Keratinocyte (primary cell): ENCODE measurements around the gene CFP. TPM values are rescaled to one million over a fixed set of nuclear protein-coding genes. Genes with fewer than 3 reads are reported as not detected.

Source experiments
- DNase-seq: peaks from one replicate; pipeline ENCODE4 v3.0.0-alpha.2; 2011; ENCODE audit warnings: low read depth, missing footprints, low spot score
- FAIRE-seq: peaks from 2 replicates; lab custom pipeline; 2011; peaks lifted over from hg19 to GRCh38; lab: Jason Lieb, UNC
- H2AFZ ChIP-seq: 2 replicates; pipeline ENCODE4 v1.6.0; 2012; ENCODE audit warnings: low read length, control low read depth, inconsistent platforms; ENCODE audit not compliant: control insufficient read depth
- H3K27ac ChIP-seq: 2 replicates; pipeline ENCODE4 v1.5.1; 2011; ENCODE audit warnings: low read length; ENCODE audit not compliant: control insufficient read depth, insufficient read depth
- H3K27me3 ChIP-seq: 3 replicates; pipeline ENCODE4 v1.6.0; 2011; ENCODE audit warnings: low read length; ENCODE audit not compliant: control insufficient read depth, insufficient read depth; ENCODE audit errors: extremely low read depth
- H3K36me3 ChIP-seq, 2 experiments: 2 replicates in 1 of 2; 3 replicates in 1 of 2; pipeline ENCODE4 v1.5.1; 2011; ENCODE audit warnings: low read length in 2 of 2, mild to moderate bottlenecking in 1 of 2; ENCODE audit not compliant: control insufficient read depth in 2 of 2, insufficient read depth in 2 of 2; ENCODE audit errors: extremely low read depth in 1 of 2
- H3K4me1 ChIP-seq: 3 replicates; pipeline ENCODE4 v1.5.1; 2011; ENCODE audit warnings: low read length; ENCODE audit not compliant: control insufficient read depth, insufficient read depth; ENCODE audit errors: extremely low read depth
- H3K4me2 ChIP-seq: 3 replicates; pipeline ENCODE4 v1.6.0; 2011; ENCODE audit warnings: low read depth, low read length; ENCODE audit not compliant: control insufficient read depth, insufficient read depth; ENCODE audit errors: extremely low read depth
- H3K4me3 ChIP-seq, 3 experiments: fragments of 200-600 bp in 1 of 3; sonication (generic) in 1 of 3; 2 replicates in 2 of 3; 3 replicates in 1 of 3; pipeline ENCODE4 v1.5.1; 2011 to 2016; ENCODE audit warnings: low read length in 3 of 3, mild to moderate bottlenecking in 3 of 3, control low read depth in 2 of 3, inconsistent platforms in 1 of 3, low read depth in 1 of 3, mixed read lengths in 1 of 3, mixed run types in 1 of 3, moderate library complexity in 1 of 3; ENCODE audit not compliant: control insufficient read depth in 2 of 3, insufficient read depth in 2 of 3; ENCODE audit errors: extremely low read depth in 1 of 3
- H3K79me2 ChIP-seq: 2 replicates; pipeline ENCODE4 v1.6.0; 2012; ENCODE audit warnings: low read length; ENCODE audit not compliant: control insufficient read depth, insufficient read depth
- H3K9ac ChIP-seq: 3 replicates; pipeline ENCODE4 v1.6.0; 2011; ENCODE audit warnings: low read length; ENCODE audit not compliant: control insufficient read depth, insufficient read depth; ENCODE audit errors: extremely low read depth
- H3K9me1 ChIP-seq: 3 replicates; pipeline ENCODE4 v1.6.0; 2011; ENCODE audit warnings: low read length; ENCODE audit not compliant: control insufficient read depth, insufficient read depth; ENCODE audit errors: extremely low read depth
- H3K9me3 ChIP-seq: 2 replicates; pipeline ENCODE4 v1.5.1; 2012; ENCODE audit warnings: low read depth, low read length; ENCODE audit not compliant: control insufficient read depth
- H4K20me1 ChIP-seq: 3 replicates; pipeline ENCODE4 v1.6.0; 2011; ENCODE audit warnings: low read length; ENCODE audit not compliant: control insufficient read depth, insufficient read depth; ENCODE audit errors: extremely low read depth
- EZH2 ChIP-seq: IDR thresholded peaks from one replicate; pipeline ENCODE4 v1.6.1; 2012; ENCODE audit warnings: inconsistent platforms, mild to moderate bottlenecking, low read length, moderate library complexity
- dilution Hi-C: fragments of 300-500 bp; cut with MboI; formaldehyde crosslinking; loops from one replicate; pipeline ENCODE4 v1.7.0; 2020; ENCODE audit warnings: low sequenced_read_pairs; ENCODE audit not compliant: extremely low pct_ligation_motif_present
- polyA plus RNA-seq, 5 experiments: library from polyadenylated mRNA; depleted of rRNA in 3 of 5; stranded (reverse) in 3 of 5; stranded (forward) in 1 of 5; unstranded in 1 of 5; fragments of >200 nt; gene quantifications; 1 replicate in 1 of 5; 2 replicates in 3 of 5; 3 replicates in 1 of 5; pipeline versions ENCODE4 v1.2.1 to v1.2.3, GENCODE V29; 2011 to 2012; ENCODE audit warnings: missing spikeins in 2 of 5, low read depth in 1 of 5, low replicate concordance in 1 of 5
- TF ChIP-seq, protein P1 (sequence below), 3 experiments: IDR thresholded peaks in 1 of 3; conservative IDR thresholded peaks in 1 of 3; optimal IDR thresholded peaks in 1 of 3; 2 replicates in 2 of 3; 3 replicates in 1 of 3; pipeline versions ENCODE3 to v1.5.1; 2011; ENCODE audit warnings: low read length in 3 of 3, mild to moderate bottlenecking in 3 of 3, moderate library complexity in 2 of 3, control low read depth in 1 of 3, inconsistent platforms in 1 of 3; ENCODE audit not compliant: insufficient read depth in 2 of 3; ENCODE audit errors: extremely low read depth in 1 of 3

Gene CFP
- polyA plus RNA-seq, 1 donor (not counting 4 experiments of a cell fraction or from before 2014, with no cell fraction given) = 0.04 TPM

DNA sequence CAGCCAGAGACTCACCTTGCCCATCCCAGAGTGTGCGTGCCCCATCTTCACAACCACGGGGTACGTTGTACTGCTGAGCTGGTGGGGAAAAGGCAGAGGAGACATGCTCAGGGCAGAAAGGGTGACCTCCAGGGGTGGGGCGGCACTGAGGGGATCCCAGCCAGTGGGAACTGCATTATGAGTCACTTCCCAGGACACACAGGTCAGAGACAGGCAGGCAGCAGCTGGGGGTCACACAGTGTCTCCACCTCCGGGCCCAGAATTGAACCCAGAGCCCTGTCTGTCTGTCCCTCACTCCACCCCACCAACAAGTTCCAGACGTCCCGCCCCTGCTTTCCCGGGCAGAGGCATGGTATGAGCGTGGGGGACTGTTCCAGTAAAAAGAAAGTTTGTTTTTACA is 52.3 kb downstream of the CFP start:
- Histone ChIP-seq H3K36me3 (no peaks in the 10 kb centered on the region), H3K9ac (no peak overlapping the region), H3K4me3 (no peak overlapping the region), H3K4me2 (no peak overlapping the region), H3K9me1 (no peaks in the 10 kb centered on the region), H3K4me1 (peaks cover 15% of the 10 kb centered on the region), H3K27me3 (no peaks in the 10 kb centered on the region), H4K20me1 (no peaks in the 10 kb centered on the region), H3K9me3 (no peaks in the 10 kb centered on the region), H2AFZ (no peak overlapping the region), H3K79me2 (no peaks in the 10 kb centered on the region), H3K27ac (no peak overlapping the region)
- DNase-seq (no peak), FAIRE-seq (no peak)
- dilution Hi-C loops = no loop called here
- no peak for TF ChIP-seq EZH2
- TF ChIP-seq, protein P1, sequence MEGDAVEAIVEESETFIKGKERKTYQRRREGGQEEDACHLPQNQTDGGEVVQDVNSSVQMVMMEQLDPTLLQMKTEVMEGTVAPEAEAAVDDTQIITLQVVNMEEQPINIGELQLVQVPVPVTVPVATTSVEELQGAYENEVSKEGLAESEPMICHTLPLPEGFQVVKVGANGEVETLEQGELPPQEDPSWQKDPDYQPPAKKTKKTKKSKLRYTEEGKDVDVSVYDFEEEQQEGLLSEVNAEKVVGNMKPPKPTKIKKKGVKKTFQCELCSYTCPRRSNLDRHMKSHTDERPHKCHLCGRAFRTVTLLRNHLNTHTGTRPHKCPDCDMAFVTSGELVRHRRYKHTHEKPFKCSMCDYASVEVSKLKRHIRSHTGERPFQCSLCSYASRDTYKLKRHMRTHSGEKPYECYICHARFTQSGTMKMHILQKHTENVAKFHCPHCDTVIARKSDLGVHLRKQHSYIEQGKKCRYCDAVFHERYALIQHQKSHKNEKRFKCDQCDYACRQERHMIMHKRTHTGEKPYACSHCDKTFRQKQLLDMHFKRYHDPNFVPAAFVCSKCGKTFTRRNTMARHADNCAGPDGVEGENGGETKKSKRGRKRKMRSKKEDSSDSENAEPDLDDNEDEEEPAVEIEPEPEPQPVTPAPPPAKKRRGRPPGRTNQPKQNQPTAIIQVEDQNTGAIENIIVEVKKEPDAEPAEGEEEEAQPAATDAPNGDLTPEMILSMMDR (optimal IDR thresholded peaks at IDR 0.05 in 1 of 3, IDR thresholded peaks at IDR 0.05 in 1 of 3, conservative IDR thresholded peaks at IDR 0.05 in 1 of 3; ENCODE audit: extremely low read depth in 1 of 3, insufficient read depth in 2 of 3, low read length in 3 of 3) = no peak

DNA sequence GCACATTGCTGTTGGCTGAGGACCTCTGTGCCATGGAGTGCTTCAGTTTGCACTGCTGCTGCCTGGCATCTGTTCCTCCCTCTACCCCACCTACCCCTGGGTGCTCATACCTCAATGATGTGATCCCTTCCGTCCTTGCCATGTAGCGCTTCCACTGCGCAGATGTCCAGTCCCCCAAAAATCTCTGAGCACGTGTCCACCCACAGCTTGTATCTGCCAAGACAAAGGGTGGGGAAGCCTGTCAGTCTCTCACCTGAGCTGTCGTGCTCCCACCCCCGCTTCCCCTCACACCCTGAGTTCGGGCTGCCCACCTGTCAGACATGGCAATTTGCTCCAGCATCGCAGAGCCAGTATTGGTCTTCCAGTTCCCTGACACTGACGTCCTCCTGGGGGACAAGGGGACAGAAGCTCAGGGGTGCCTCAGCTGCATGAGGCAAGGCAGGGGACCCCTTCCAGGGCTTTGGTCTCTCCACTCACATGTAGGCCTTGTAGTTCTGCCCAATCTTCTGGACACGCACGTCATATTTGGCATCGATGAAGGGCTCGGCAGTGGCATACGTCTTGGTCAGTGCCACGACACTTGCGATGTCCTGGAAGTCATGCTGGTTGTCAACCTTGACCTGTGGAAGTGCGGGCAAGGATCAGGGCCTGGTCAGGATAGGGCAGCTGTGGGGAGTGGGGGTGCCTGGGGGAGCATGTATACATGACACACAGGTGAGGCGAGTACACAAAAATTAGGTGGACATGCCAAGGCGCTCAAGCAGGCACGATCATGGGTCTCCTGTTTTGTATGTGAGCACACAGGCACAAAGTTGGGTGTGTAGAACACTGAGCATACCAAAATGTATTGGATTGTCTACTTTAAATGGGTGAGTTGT is 53.5 kb downstream of the CFP start:
- DNase-seq (no peak), FAIRE-seq (no peak)

More for the DNA sequence above, 53.5 kb downstream of the CFP start:
- H3K4me3 ChIP-seq = no peak overlapping the region
- no peaks in the 10 kb centered on the region for H4K20me1 ChIP-seq
- H2AFZ ChIP-seq = no peak overlapping the region
- H3K9me1 ChIP-seq = no peaks in the 10 kb centered on the region
- no peak overlapping the region for H3K27ac ChIP-seq
- H3K27me3 ChIP-seq = no peaks in the 10 kb centered on the region
- peaks cover 11% of the 10 kb centered on the region for H3K4me1 ChIP-seq
- peaks cover 0 to 4% of the 10 kb centered on the region in 2 experiments for H3K36me3 ChIP-seq
- TF ChIP-seq EZH2 = no peak
- TF ChIP-seq, protein P1 (optimal IDR thresholded peaks at IDR 0.05 in 1 of 3, IDR thresholded peaks at IDR 0.05 in 1 of 3, conservative IDR thresholded peaks at IDR 0.05 in 1 of 3; ENCODE audit: extremely low read depth in 1 of 3, insufficient read depth in 2 of 3, low read length in 3 of 3) = no peak
- dilution Hi-C loops = no loop called here
- H3K4me2 ChIP-seq = no peak overlapping the region
- H3K9me3 ChIP-seq = peaks cover 2% of the 10 kb centered on the region
- H3K9ac ChIP-seq = no peak overlapping the region
- no peaks in the 10 kb centered on the region for H3K79me2 ChIP-seq
